IPS-20b (cell line): ENCODE measurements around the gene OOSP1.
"Not testable (repeated sequence)": the region's sequence is repeated elsewhere in the genome, so short reads cannot be mapped to it uniquely, and the experiment has no call there.

ENCODE experiments used
- H3K27ac ChIP-seq: one replicate; pipeline ENCODE4 v1.5.1; 2013; ENCODE audit warnings: low read length
- H3K27me3 ChIP-seq: 2 replicates; pipeline ENCODE4 v1.6.1; 2013; ENCODE audit warnings: mild to moderate bottlenecking, low read length, inconsistent platforms; ENCODE audit not compliant: insufficient read depth
- H3K36me3 ChIP-seq: 2 replicates; pipeline ENCODE4 v1.6.1; 2013; ENCODE audit warnings: low read depth, mild to moderate bottlenecking, inconsistent platforms, low read length, moderate library complexity; ENCODE audit not compliant: insufficient read depth
- H3K4me1 ChIP-seq: 2 replicates; pipeline ENCODE4 v1.6.1; 2013; ENCODE audit warnings: mild to moderate bottlenecking, control low read depth, inconsistent platforms, low read length, moderate library complexity; ENCODE audit not compliant: insufficient read depth
- H3K4me3 ChIP-seq: 2 replicates; pipeline ENCODE4 v1.5.1; 2013; ENCODE audit warnings: mild to moderate bottlenecking, low read length, inconsistent platforms
- H3K9ac ChIP-seq: 2 replicates; pipeline ENCODE4 v1.6.1; 2013; ENCODE audit warnings: low read depth, mild to moderate bottlenecking, inconsistent platforms, low read length, moderate library complexity
- H3K9me3 ChIP-seq: 2 replicates; pipeline ENCODE4 v1.6.1; 2013; ENCODE audit warnings: mild to moderate bottlenecking, low read depth, low read length, inconsistent platforms; ENCODE audit not compliant: insufficient read depth

OOSP1 gene, protein sequence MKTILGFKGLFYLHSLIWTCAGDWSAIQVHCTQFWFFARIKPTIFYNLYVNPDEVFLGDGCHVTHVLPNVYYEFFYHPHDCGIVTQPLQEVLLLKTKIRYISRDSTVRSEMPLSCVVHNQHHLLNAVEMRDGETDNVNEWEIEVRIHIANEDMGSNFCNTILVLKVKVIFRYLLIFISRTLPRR

DNA sequence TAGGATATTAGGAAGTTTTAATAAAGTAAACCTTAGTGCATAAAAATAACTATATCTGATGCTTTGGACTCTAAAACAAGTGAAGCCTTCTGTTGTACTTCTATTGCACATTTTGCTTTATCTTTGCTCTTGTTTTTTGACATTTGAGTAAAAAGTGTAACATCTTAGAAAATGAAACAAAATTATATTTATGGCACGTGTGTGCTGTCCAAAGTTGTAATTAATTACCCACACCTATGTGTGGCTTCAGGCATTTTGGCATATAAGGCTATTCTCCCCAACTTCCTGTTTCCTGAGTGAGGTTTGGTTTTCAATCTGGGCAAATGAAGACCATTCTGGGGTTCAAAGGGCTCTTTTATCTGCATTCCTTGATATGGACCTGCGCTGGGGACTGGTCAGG, at the start of gene OOSP1:
Gene OOSP1 (plus strand): TSS at position 301 of the 400 bp plus-strand sequence. CDS start 23 bp downstream, at position 324.
- Histone ChIP-seq H3K36me3 (no peaks in the 10 kb centered on the region), H3K27me3 (no peaks in the 10 kb centered on the region), H3K4me1 (no peaks in the 10 kb centered on the region), H3K9ac (no peak within 1 kb of the TSS), H3K27ac (no peak within 1 kb of the TSS), H3K4me3 (no peak within 1 kb of the TSS), H3K9me3 (no peaks in the 10 kb centered on the region)

DNA sequence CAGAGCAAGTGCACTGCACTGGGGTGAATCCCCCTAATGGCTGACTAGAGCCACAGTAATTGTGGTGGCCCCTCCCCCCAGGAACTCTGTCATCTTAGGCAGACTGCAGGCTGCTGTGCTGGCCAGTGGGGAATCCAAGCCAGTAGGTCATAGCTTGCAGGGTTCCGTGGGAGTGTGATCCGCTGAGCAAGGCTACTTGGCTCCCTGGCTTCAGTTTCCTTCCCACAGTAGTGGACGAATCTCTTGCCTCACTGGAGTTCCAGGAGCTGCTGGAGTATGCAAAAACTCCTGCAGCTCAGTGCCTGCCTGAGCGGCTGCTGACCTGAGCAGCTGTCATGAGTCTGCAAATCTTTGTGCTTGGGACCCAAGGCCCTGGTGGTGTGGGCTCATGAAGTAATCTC, 46.5 kb upstream of the OOSP1 start:
- Histone ChIP-seq H3K9me3 (no peaks in the 10 kb centered on the region), H3K9ac (peak overlapping the region; percentile 23; the same call in 1 of the 2 replicates), H3K4me3 (peak overlapping the region; percentile 25; the same call in 1 of the 2 replicates), H3K27me3 (no peaks in the 10 kb centered on the region), H3K4me1 (peaks cover 10% of the 10 kb centered on the region; the same call in 1 of the 2 replicates), H3K36me3 (no peaks in the 10 kb centered on the region), H3K27ac (peak overlapping the region; percentile 85)

DNA sequence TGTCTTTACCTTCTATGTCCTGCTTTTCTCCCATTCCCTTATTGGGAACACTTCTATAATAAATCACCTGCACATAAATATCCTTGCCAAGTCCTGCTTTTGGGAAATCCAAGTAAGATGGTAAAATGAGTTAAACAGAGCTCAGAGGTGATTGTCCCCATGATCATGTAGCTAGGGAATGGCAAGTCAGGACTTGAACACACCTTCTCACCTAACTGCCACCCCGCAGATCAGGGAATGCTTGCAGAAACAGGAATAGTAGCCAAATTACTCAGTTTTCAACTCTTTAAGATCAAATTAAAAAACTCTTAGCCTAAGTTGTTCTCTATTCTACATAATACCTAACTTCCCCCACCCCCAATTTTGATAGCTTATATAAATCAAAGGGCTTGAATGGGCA, 43.6 kb upstream of the OOSP1 start:
- H3K9me3 ChIP-seq, result no peaks in the 10 kb centered on the region
- no peak overlapping the region for H3K27ac ChIP-seq
- H3K4me3 ChIP-seq, result no peak overlapping the region
- no peak overlapping the region for H3K9ac ChIP-seq
- peaks cover 10% of the 10 kb centered on the region; the same call in 1 of the 2 replicates for H3K4me1 ChIP-seq
- no peaks in the 10 kb centered on the region for H3K27me3 ChIP-seq
- no peaks in the 10 kb centered on the region for H3K36me3 ChIP-seq

DNA sequence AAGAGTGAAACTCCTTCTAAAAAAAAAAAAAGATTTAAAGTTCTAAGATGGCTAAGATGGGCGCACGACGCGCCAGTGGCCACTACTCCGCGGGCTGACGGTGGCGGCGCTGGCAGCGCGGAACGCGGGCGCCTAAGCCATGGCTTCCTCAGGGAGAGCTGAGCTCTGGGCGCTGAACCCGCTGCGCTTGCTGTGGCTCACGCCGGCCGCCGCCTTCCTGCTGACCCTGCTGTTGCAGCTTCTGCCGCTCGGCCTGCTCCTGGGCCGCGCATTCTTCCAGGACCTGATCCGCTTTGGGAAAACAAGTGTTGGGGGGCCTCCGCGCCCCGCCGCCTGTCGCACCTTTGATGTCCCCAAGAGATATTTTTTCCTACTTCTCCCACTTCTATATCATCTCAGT, 40.2 kb upstream of the OOSP1 start:
- Histone ChIP-seq H3K9ac (no peak overlapping the region), H3K27me3 (no peaks in the 10 kb centered on the region), H3K27ac (no peak overlapping the region), H3K36me3 (no peaks in the 10 kb centered on the region), H3K4me1 (no peaks in the 10 kb centered on the region), H3K9me3 (no peaks in the 10 kb centered on the region), H3K4me3 (no peak overlapping the region)

DNA sequence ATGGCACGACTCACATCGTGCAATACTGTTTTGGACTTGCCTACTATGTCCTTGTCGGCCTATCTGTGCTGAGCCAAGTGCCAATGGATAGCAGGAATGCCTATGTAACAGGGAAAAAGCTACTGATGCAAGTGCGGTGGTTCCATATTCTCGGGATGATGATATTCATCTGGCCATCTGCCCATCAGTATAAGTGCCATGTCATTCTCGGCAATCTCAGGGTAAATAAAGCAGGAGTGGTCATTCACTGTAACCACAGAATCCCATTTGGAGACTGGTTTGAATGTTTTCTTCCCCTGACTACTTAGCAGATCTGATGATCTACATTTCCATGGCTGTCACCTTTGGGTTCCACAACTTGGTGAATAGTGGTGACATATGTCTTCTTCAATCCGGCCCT, 39.6 kb upstream of the OOSP1 start:
- H3K9ac ChIP-seq, result no peak overlapping the region
- no peaks in the 10 kb centered on the region for H3K9me3 ChIP-seq
- H3K36me3 ChIP-seq, result no peaks in the 10 kb centered on the region
- H3K27ac ChIP-seq, result no peak overlapping the region
- no peaks in the 10 kb centered on the region for H3K4me1 ChIP-seq
- H3K4me3 ChIP-seq, result no peak overlapping the region
- H3K27me3 ChIP-seq, result no peaks in the 10 kb centered on the region

DNA sequence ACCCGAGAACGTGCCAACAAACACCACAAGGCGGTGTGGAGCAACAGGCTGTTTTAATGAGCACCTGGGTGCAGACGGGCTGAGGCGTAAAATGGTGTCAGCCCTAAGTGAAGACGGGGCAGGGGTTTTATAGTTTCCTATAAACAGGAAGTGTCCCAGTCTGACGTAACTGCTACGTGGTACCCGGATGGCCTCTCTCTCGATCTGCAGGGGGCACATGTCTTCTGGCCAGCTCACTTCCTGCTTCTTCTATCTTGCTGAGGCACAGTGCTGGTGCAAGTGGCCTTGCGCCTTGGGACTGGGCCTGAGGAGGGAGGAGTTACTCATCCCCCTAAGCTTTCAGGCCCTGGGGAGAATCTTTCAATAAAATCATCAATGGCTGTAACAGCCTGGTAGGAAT, 38.7 kb upstream of the OOSP1 start:
- H3K9me3 ChIP-seq, result no peaks in the 10 kb centered on the region
- H3K27ac ChIP-seq, result no peak overlapping the region
- H3K4me1 ChIP-seq, result no peaks in the 10 kb centered on the region
- H3K9ac ChIP-seq, result no peak overlapping the region
- no peak overlapping the region for H3K4me3 ChIP-seq
- no peaks in the 10 kb centered on the region for H3K27me3 ChIP-seq
- no peaks in the 10 kb centered on the region for H3K36me3 ChIP-seq

DNA sequence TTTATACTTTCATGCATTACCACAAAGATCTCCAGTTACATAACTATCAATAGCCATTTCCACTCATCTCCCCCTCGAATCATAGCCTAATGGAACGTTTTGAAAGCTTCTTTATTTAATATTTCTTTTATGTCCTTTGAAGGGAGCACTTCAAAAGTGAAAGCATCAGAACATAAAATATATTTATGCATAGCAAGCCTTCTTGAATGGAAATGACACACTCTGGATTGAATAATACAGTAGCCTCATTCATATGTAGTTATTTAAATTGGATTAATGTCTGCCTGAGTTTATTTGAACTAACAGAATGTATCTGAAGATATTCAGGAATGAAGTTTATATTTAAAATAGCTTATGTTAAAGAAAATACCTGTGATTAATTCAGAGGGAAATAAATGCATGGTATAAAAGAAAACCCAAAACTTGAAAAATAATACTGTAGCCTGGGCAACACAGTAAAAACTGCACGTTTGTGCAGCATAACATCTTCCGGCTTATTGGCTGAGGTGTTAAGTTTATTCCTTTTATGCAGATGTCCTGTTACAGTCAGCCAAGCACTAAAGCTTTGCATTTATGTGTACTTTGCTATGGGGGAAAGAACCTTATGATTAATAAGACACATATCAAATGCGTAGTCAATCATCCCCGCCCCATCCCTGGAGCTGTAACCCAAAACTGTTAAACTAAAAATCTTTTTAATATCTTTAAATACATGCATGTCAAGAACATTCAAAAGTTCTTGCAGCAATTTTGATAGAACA, 37.7 kb upstream of the OOSP1 start:
- no peak overlapping the region for H3K4me3 ChIP-seq
- H3K36me3 ChIP-seq, result no peaks in the 10 kb centered on the region

DNA sequence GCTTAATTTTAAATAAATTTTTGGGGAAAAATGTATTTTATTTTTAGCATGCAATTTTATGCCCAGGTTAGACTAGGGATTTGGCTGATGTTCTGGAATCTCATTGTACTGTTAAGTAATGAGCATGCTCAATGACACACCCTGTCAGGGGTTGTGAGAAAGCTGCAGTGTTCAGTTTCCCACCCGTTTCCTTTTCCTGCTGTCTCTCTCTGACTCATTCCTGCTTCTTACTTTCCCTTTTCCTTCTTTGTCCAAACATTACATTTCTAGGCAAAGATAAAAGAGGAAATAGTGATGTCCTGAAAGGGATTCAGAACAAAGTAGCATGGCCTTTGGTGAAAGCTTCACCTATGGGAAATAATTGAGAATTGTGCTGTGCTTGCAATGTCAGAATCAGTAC, 36.9 kb upstream of the OOSP1 start:
- Histone ChIP-seq H3K4me1 (no peaks in the 10 kb centered on the region), H3K9ac (no peak overlapping the region), H3K36me3 (no peaks in the 10 kb centered on the region), H3K27me3 (no peaks in the 10 kb centered on the region), H3K27ac (no peak overlapping the region), H3K9me3 (no peaks in the 10 kb centered on the region), H3K4me3 (no peak overlapping the region)

More for the DNA sequence above, 37.7 kb upstream of the OOSP1 start:
- H3K9ac ChIP-seq, result no peak overlapping the region
- no peaks in the 10 kb centered on the region for H3K4me1 ChIP-seq
- H3K27me3 ChIP-seq, result no peaks in the 10 kb centered on the region
- H3K9me3 ChIP-seq, result no peaks in the 10 kb centered on the region
- no peak overlapping the region for H3K27ac ChIP-seq

DNA sequence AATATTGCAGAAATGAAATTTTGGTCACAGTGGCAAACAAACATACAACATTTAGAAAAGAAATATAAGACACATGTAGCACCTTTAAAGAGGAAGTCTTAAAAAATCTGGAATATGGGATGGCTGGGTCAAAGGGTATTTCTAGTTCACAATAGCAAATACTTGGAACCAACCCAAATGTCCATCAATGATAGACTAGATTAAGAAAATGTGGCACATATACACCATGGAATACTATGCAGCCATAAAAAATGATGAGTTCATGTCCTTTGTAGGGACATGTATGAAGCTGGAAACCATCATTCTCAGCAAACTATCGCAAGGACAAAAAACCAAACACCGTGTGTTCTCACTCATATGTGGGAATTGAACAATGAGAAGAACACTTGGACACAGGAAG, 34.7 kb upstream of the OOSP1 start:
- not testable (repeated sequence) for H3K9ac ChIP-seq, H3K9me3 ChIP-seq, H3K27ac ChIP-seq, H3K4me3 ChIP-seq, H3K27me3 ChIP-seq, H3K36me3 ChIP-seq, H3K4me1 ChIP-seq

DNA sequence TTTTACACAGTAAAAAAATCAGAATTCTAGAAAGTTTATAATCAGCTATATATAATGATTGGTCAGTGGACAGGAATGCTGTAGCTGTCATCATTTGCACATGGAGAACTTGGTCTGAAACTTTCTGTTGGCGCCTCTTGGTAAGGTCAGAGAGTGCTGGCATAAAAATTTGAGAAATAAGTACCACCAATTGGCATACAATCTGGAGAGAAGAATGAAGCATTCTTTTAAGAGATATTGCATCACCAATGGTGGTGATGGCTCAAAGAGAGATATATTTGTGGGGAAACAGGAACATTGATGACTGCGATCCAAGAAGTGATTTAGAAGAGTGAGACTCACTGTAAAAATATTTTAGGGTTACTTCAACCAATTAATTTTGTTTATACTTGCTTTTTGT, 19.8 kb upstream of the OOSP1 start:
- Histone ChIP-seq H3K4me1 (no peaks in the 10 kb centered on the region), H3K9ac (no peak overlapping the region), H3K9me3 (peaks cover 17% of the 10 kb centered on the region), H3K4me3 (no peak overlapping the region), H3K27ac (no peak overlapping the region), H3K27me3 (no peaks in the 10 kb centered on the region), H3K36me3 (no peaks in the 10 kb centered on the region)

DNA sequence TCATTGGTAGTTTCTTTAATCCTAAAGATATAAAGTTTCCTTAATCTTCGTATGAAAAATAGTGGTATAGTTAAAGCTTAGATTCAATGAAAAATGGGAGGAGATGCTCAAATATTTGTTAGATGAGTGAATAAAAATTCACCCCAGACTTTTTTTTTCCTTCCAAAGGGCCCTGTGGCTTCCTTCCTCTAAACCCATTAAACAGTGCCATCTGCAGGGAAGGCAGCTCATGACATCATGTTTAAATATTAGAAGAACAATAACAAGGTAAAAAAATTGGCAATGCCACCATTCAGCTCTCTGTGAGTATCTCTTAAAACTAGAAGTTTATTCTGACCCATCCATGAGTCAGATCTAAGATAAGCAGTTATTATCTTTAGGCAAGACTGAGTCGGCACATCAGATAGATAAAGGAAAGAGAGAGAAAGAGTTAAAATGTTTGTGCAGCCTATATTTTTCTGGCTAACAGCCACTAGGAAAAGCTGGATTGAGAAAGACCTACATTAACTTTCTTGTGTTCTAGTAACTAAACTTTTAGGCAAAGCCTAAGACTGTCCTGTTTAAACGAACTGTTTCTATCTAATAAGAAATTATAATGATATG, 19.1 kb upstream of the OOSP1 start:
- Histone ChIP-seq H3K4me1 (no peaks in the 10 kb centered on the region), H3K9ac (no peak overlapping the region), H3K27ac (no peak overlapping the region), H3K27me3 (no peaks in the 10 kb centered on the region), H3K9me3 (peaks cover 23% of the 10 kb centered on the region), H3K4me3 (no peak overlapping the region), H3K36me3 (no peaks in the 10 kb centered on the region)

DNA sequence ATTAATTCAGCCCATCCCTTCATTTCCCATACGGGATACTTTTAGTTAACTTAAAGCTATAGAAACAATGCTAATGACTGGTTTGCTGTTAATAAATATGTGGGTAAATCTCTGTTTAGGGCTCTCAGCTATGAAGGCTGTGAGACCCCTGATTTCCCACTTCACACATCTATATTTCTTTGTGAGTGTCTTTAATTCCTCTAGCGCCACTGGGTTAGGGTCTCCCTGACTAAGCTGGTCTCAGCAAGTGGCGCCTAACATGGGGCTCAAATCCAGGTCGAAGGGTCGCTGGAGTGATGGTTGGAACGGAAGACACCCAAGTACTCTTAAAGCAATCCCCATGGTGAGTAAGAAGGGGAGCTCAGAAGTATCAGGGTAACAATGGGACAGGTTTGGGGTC, 14.4 kb upstream of the OOSP1 start:
- Histone ChIP-seq H3K27ac (no peak overlapping the region), H3K27me3 (no peaks in the 10 kb centered on the region), H3K4me1 (no peaks in the 10 kb centered on the region), H3K36me3 (no peaks in the 10 kb centered on the region), H3K9ac (no peak overlapping the region), H3K9me3 (peaks cover 49% of the 10 kb centered on the region), H3K4me3 (no peak overlapping the region)
